NCI-H526 (cell line): Measurements from ENCODE around the gene ANKRD28.

ENCODE experiments used
- DNase-seq, 2 experiments: peaks; one replicate each; lab custom pipeline; 2025; lab: John Stamatoyannopoulos, UW

ANKRD28 gene

GRCh38 chr3:15723624-15723884, 74.2 kb downstream of the ANKRD28 start:
- DNase-seq = no peak

DNA sequence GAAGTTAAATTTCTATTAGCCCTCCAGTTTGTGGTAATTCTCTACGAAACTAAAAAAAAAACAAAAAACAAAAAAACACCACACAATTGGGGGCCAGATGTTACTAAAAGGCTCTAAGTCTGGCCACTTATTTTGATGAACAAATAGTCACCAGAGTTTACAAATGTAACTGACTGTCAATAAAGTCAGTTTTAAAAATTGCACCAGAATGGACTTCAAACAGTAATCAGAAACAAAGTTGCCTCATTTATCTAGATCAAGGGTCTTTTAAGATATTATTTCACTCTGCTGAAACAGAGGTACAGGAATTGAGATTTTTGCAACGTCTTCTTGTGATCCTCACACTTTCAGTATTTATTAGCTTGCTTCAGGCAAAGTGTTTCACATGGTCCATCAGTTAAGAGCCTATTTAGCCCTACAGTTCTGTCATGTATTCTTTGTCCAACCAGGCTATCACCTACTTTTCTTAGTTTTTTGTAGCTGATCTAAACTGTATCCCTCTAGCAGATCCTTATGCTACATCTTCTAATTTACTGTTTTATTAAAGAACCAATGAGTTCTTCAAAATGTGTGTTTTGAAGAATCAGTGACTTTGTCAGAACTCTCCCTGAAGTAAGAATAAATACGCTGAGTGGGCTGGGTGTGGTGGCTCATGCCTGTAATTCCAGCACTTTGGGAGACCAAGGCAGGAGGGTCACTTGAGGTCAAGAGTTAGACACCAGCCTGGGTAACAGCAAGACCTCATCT, 74.7 kb downstream of the ANKRD28 start:
- DNase-seq = no peak

GRCh38 chr3:15716178-15716577, 81.6 kb downstream of the ANKRD28 start:
- no peak for DNase-seq

GRCh38 chr3:15714448-15714847, 83.3 kb downstream of the ANKRD28 start:
- DNase-seq = no peak

GRCh38 chr3:15713364-15713763, 84.4 kb downstream of the ANKRD28 start:
- DNase-seq = no peak

GRCh38 chr3:15711281-15711680, 86.5 kb downstream of the ANKRD28 start:
- no peak for DNase-seq

DNA sequence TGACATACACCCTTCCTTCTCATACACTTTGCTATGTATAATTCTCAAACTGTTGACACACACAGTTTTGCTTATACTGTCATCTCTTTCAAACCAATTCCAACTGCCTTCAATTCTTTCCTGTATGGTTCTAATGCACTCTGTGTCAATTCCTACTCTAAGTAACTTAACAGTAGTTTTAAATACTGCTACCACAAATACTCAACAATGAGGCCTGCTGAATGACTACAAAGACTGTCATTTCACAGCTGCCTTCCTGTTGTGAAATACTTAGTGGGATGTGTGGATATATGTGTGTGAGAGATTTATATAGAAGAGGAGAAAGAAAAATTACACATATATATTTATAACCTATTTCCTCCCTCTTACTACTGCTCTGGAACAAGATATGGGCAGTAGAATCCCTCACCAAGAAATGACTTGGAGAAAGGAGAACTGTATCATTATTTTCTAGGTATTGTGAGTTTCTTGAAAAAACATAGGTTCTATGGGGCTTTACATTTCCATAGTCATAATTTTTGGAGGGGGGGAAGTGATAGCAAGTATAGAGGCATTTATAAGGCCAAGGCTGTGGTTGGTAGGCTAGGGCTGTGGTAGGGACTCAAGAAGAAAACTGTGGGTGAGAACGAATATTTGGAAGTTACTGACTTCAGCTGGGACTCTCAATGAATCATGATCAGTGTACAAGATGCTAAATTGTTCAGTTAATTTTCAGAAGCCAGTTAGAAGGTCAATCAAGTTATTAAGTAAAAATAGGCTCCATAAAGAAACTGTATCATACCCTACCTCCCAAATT, 88.7 kb downstream of the ANKRD28 start:
- no peak for DNase-seq

- DNase-seq = no peak
Measured at GRCh38 chr3:15707779-15708178, 90.0 kb downstream of the ANKRD28 start.

GRCh38 chr3:15703346-15703745, 94.4 kb downstream of the ANKRD28 start:
- DNase-seq = no peak

- no peak for DNase-seq
Measured at GRCh38 chr3:15694628-15695027, 103.2 kb downstream of the ANKRD28 start.

GRCh38 chr3:15693355-15693754, 104.4 kb downstream of the ANKRD28 start:
- DNase-seq = no peak

GRCh38 chr3:15690748-15691147, 107.0 kb downstream of the ANKRD28 start:
- DNase-seq = no peak

GRCh38 chr3:15690230-15690629, 107.5 kb downstream of the ANKRD28 start:
- DNase-seq = no peak

DNA sequence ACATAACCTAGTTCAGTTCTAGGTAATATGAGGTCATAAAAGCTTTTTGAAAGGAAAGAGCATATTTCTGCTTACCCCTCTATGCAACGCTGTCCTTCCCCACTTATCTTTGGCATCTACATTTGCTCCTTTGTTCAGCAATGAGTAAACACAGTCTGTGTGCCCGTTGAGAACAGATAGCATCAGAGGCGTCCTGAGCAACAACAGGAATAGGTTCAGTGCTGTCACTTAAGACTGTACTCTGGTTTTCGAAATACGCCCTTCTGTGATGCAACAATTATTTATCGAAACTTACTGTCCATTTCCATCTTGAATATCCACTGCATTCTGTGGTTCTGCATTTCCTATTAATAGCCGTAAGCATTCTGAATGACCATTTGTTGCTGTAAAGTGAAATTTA, 111.9 kb downstream of the ANKRD28 start:
- peak in 1 of 2 experiments; percentile 1 for DNase-seq

DNA sequence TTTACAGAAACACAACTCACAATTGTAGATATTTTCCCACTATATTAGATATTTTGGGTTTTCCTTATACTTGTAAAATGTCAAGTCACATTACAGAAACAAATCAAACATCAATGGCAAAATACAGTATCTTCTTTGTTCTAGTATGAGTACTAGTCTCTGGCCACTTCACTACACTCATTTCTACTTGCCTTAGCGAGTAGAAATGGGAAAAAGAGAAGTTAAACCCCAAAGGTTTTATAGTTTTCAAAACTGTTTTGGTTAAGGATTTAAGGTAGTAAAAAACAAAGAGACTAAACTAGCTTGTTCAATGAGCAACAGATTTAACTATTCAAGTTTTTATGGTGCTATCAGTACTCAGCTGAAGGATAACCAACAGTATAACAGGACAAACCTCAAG, 114.5 kb downstream of the ANKRD28 start:
- DNase-seq = no peak

- no peak for DNase-seq
Measured at GRCh38 chr3:15682561-15683185, 115.1 kb downstream of the ANKRD28 start.

GRCh38 chr3:15681668-15682067, 116.1 kb downstream of the ANKRD28 start:
- DNase-seq = no peak

- no peak for DNase-seq
Measured at GRCh38 chr3:15679306-15679705, 118.5 kb downstream of the ANKRD28 start.

DNA sequence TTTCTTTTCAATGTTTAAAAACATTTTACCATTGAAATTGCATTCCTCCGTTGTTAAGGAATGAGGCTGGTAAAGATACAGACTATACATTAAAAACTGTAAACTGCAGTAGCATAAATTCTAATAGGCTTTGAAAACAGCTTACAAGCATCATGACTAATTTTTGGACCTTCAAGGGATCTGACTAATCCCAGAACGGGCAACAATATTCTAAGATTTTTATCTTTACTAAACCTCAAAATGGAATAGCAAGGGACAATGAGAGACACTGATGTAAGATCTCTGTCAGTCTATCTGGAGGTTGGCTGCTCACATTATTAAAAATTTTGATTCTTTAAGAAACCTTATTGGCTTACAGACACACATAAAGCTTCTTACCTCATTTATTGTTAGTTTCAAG, 121.5 kb downstream of the ANKRD28 start:
- DNase-seq = no peak

GRCh38 chr3:15673536-15673935, 124.2 kb downstream of the ANKRD28 start:
- DNase-seq = no peak

- DNase-seq = no peak
Measured at GRCh38 chr3:15667484-15667883, 130.3 kb downstream of the ANKRD28 start.

- no peak for DNase-seq
Measured at GRCh38 chr3:15666277-15666676, 131.5 kb downstream of the ANKRD28 start.

DNA sequence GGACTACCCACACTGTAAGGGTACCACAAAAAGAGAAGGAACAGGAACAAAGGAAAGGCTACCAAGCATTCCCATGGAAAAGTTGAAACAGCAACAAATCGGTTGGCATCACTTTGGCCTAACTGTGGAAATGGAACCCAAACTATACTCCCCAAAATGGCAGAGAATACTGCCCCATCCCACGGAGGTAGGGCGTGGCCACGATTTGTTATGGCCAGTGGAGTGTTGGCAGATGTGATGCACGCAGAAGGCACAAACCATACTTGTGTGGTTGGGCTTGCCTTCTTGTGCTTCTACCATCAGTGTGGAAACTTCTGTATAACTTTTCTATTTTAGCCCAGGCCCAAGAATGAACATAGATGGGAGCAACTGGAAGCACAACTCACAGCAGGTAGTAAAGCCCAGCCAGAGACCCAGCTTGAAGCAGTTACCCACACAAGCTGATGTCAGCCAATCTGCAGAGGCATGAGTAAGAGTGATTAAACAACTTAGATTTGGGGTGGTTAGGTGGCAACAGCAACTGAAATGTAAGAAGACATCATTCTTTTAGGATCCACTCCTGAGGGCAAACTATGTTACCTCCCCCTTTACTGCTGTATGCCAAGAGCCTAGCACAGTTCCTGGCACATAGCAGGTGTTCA, 132.1 kb downstream of the ANKRD28 start:
- DNase-seq = no peak
